Astrocyte (in vitro differentiated cells and primary cell): Measurements from ENCODE around the gene AURKAIP1. TPM values are rescaled to one million over a fixed set of nuclear protein-coding genes. Genes with fewer than 3 reads are reported as not detected.

Experiments used
- DNase-seq: peaks from one replicate; pipeline ENCODE4 v3.0.0-alpha.2; 2010; ENCODE audit warnings: low read depth
- FAIRE-seq: peaks from 2 replicates; lab custom pipeline; 2011; peaks lifted over from hg19 to GRCh38; lab: Jason Lieb, UNC
- H2AFZ ChIP-seq: 2 replicates; pipeline ENCODE4 v1.6.0; 2012; ENCODE audit warnings: low read depth, low read length, inconsistent platforms
- H3K27ac ChIP-seq: 2 replicates; pipeline ENCODE4 v1.5.1; 2011; ENCODE audit warnings: low read depth, low read length, inconsistent platforms
- H3K27me3 ChIP-seq: 2 replicates; pipeline ENCODE4 v1.6.0; 2011; ENCODE audit warnings: low read length, inconsistent platforms; ENCODE audit not compliant: insufficient read depth
- H3K36me3 ChIP-seq: 2 replicates; pipeline ENCODE4 v1.5.1; 2011; ENCODE audit warnings: low read length, inconsistent platforms; ENCODE audit not compliant: insufficient read depth
- H3K4me1 ChIP-seq: 2 replicates; pipeline ENCODE4 v1.5.1; 2011; ENCODE audit warnings: low read length, inconsistent platforms; ENCODE audit not compliant: insufficient read depth
- H3K4me2 ChIP-seq: 2 replicates; pipeline ENCODE4 v1.6.0; 2012; ENCODE audit warnings: low read length, inconsistent platforms
- H3K4me3 ChIP-seq: 2 replicates; pipeline ENCODE4 v1.5.1; 2011; ENCODE audit warnings: low read depth, mild to moderate bottlenecking, low read length, inconsistent platforms; ENCODE audit not compliant: insufficient read depth
- H3K79me2 ChIP-seq: 2 replicates; pipeline ENCODE4 v1.6.0; 2012; ENCODE audit warnings: mild to moderate bottlenecking, low read length, inconsistent platforms; ENCODE audit not compliant: insufficient read depth
- H3K9ac ChIP-seq: 2 replicates; pipeline ENCODE4 v1.6.0; 2012; ENCODE audit warnings: mild to moderate bottlenecking, low read length, inconsistent platforms
- H3K9me3 ChIP-seq: 2 replicates; pipeline ENCODE4 v1.5.1; 2012; ENCODE audit warnings: low read depth, mild to moderate bottlenecking, low read length, inconsistent platforms; ENCODE audit not compliant: insufficient read depth
- H4K20me1 ChIP-seq: 2 replicates; pipeline ENCODE4 v1.6.0; 2012; ENCODE audit warnings: low read length, inconsistent platforms; ENCODE audit not compliant: insufficient read depth
- H3K27ac Mint-ChIP-seq: one replicate; pipeline ENCODE4 v1.8.0; 2021; ENCODE audit warnings: mild to moderate bottlenecking, mixed read lengths; ENCODE audit not compliant: unreplicated experiment
- H3K27me3 Mint-ChIP-seq: one replicate; pipeline ENCODE4 v1.8.0; 2021; ENCODE audit warnings: low read depth, mixed read lengths; ENCODE audit not compliant: unreplicated experiment
- H3K36me3 Mint-ChIP-seq: one replicate; pipeline ENCODE4 v1.8.0; 2021; ENCODE audit warnings: low read depth, mixed read lengths; ENCODE audit not compliant: unreplicated experiment
- H3K4me1 Mint-ChIP-seq: one replicate; pipeline ENCODE4 v1.8.0; 2021; ENCODE audit warnings: low read depth, mixed read lengths; ENCODE audit not compliant: unreplicated experiment
- H3K4me3 Mint-ChIP-seq: one replicate; pipeline ENCODE4 v1.8.0; 2021; ENCODE audit warnings: mild to moderate bottlenecking, moderate library complexity, mixed read lengths; ENCODE audit not compliant: unreplicated experiment
- H3K9me3 Mint-ChIP-seq: one replicate; pipeline ENCODE4 v1.8.0; 2021; ENCODE audit warnings: mild to moderate bottlenecking, mixed read lengths; ENCODE audit not compliant: unreplicated experiment
- EZH2 ChIP-seq: IDR thresholded peaks from 2 replicates; pipeline ENCODE4 v1.6.1; 2012; ENCODE audit warnings: mild to moderate bottlenecking, low read length, inconsistent platforms; ENCODE audit not compliant: insufficient read depth
- total RNA-seq: library from RNA; stranded (reverse); gene quantifications from 2 replicates; pipeline ENCODE4 v1.2.1, GENCODE V29; 2021
- TF ChIP-seq, protein P1 (sequence below): IDR thresholded peaks from 2 replicates; pipeline ENCODE4 v1.5.1; 2011; ENCODE audit warnings: low read depth, mild to moderate bottlenecking, inconsistent platforms, low read length, moderate library complexity; ENCODE audit not compliant: insufficient read depth

The AURKAIP1 gene
- total RNA-seq, 1 donor from 2014 or later: 135 TPM

DNA sequence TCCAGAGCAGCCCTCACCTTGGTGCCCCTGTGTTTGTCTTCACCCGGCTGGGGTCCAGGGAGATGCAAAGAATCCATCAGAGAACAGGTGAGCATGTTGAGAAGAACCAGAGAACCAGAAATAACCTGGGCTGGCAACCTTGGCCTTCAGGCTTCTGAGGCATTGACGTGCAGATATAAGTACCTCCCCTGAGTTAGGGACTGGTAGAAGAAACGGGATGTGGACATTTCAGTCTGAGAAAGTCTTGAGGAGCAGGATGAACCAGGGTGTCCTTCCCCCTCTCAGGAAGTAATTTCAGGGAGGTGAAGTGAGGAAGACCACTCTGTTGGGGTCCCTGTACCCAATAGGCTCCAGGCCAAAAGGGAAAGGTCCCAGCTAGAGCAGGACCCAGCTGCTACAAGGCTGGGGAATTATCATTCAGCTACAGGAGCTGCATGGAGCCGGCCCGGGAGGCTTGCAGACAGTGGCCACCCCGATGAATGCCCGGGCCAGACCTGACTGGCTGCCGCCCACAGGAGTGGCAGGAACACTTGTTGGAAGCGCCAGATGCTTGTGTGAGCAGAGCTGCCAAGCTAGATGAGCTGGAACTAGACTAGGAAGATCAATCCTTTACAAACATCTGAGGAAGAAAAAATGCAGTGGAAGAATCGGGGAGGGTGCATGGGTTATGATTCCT lies 1.7 kb upstream of the AURKAIP1 start:
- H2AFZ ChIP-seq: no peak overlapping the region
- H3K79me2 ChIP-seq: peaks cover 31% of the 10 kb centered on the region
- FAIRE-seq: no peak
- no peaks in the 10 kb centered on the region for H3K9me3 ChIP-seq
- no peak for DNase-seq
- H3K4me3 ChIP-seq: no peak overlapping the region
- H3K4me2 ChIP-seq: no peak overlapping the region
- TF ChIP-seq EZH2: no peak
- TF ChIP-seq, protein P1, sequence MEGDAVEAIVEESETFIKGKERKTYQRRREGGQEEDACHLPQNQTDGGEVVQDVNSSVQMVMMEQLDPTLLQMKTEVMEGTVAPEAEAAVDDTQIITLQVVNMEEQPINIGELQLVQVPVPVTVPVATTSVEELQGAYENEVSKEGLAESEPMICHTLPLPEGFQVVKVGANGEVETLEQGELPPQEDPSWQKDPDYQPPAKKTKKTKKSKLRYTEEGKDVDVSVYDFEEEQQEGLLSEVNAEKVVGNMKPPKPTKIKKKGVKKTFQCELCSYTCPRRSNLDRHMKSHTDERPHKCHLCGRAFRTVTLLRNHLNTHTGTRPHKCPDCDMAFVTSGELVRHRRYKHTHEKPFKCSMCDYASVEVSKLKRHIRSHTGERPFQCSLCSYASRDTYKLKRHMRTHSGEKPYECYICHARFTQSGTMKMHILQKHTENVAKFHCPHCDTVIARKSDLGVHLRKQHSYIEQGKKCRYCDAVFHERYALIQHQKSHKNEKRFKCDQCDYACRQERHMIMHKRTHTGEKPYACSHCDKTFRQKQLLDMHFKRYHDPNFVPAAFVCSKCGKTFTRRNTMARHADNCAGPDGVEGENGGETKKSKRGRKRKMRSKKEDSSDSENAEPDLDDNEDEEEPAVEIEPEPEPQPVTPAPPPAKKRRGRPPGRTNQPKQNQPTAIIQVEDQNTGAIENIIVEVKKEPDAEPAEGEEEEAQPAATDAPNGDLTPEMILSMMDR: no peak
- H3K9me3 Mint-ChIP-seq: no peaks in the 10 kb centered on the region
- H3K27me3 Mint-ChIP-seq: no peaks in the 10 kb centered on the region
- no peak overlapping the region for H3K27ac ChIP-seq
- H3K27ac Mint-ChIP-seq: peak overlapping the region; percentile 77
- peaks cover 2% of the 10 kb centered on the region for H3K36me3 Mint-ChIP-seq
- H4K20me1 ChIP-seq: peaks cover 23% of the 10 kb centered on the region
- H3K9ac ChIP-seq: no peak overlapping the region
- H3K4me1 Mint-ChIP-seq: peaks cover 10% of the 10 kb centered on the region
- H3K36me3 ChIP-seq: peaks cover 3% of the 10 kb centered on the region
- H3K4me1 ChIP-seq: peaks cover 15% of the 10 kb centered on the region
- H3K4me3 Mint-ChIP-seq: peak overlapping the region; percentile 74
- no peaks in the 10 kb centered on the region for H3K27me3 ChIP-seq

DNA sequence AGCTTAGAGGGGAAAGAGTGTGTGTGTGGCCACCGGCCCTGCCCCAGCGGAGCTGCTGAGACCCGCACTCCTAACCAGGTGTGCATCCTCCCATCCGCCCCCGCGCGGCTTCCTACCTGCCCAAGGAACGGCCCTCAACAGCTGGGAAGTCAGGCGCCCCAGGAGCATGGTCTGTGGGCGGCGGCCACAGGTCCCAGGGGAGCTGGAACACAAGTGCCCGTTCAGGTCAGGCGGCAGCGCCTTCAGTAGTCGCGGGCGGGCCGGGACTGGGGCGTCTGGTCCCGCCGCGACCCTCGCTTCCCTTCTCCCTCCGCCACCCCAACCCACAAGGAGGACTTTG lies 448 bp downstream of the AURKAIP1 start:
- peak overlapping the region; percentile 61 for H2AFZ ChIP-seq
- no peak for DNase-seq
- Mint-ChIP-seq H3K4me3 (peak overlapping the region; percentile 86), H3K27me3 (no peaks in the 10 kb centered on the region), H3K36me3 (peaks cover 2% of the 10 kb centered on the region), H3K4me1 (peaks cover 10% of the 10 kb centered on the region), H3K27ac (no peak overlapping the region), H3K9me3 (no peaks in the 10 kb centered on the region)
- TF ChIP-seq, protein P1: no peak
- no peak for TF ChIP-seq EZH2
- peak overlapping the region; percentile 91 for H3K4me2 ChIP-seq
- peak overlapping the region; percentile 81 for H3K27ac ChIP-seq
- peaks cover 18% of the 10 kb centered on the region for H3K4me1 ChIP-seq
- FAIRE-seq: no peak
- peaks cover 3% of the 10 kb centered on the region for H3K36me3 ChIP-seq
- peaks cover 34% of the 10 kb centered on the region for H3K79me2 ChIP-seq
- H3K9ac ChIP-seq: peak overlapping the region; percentile 94
- no peaks in the 10 kb centered on the region for H3K27me3 ChIP-seq
- no peaks in the 10 kb centered on the region for H3K9me3 ChIP-seq
- peak overlapping the region; percentile 78 for H3K4me3 ChIP-seq
- peaks cover 26% of the 10 kb centered on the region for H4K20me1 ChIP-seq
